ENCODE data around the gene CYB5D1.

- TF ChIP-seq CTCF (conservative IDR thresholded peaks at IDR 0.05 in 1 of 2, IDR thresholded peaks at IDR 0.05 in 1 of 2; ENCODE audit: low read depth in 1 of 2, low read length in 2 of 2) = no peak
- TF ChIP-seq EZH2 (IDR thresholded peaks at IDR 0.05; ENCODE audit: low read length, missing control alignments) = no peak
Observed at GRCh38 chr17:7841396-7841914, 16.3 kb upstream of the CYB5D1 start.

All from fibroblast of lung (primary cell).